Glomerular visceral epithelial cell (primary cell): ENCODE results near the gene ZNF799.
"Not testable (repeated sequence)": the region's sequence is repeated elsewhere in the genome, so short reads cannot be mapped to it uniquely, and the experiment has no call there.

ENCODE experiments used
- DNase-seq: peaks from one replicate; pipeline ENCODE4 v3.0.0-alpha.2; 2016; ENCODE audit errors: extremely low spot score

ZNF799 gene

DNA sequence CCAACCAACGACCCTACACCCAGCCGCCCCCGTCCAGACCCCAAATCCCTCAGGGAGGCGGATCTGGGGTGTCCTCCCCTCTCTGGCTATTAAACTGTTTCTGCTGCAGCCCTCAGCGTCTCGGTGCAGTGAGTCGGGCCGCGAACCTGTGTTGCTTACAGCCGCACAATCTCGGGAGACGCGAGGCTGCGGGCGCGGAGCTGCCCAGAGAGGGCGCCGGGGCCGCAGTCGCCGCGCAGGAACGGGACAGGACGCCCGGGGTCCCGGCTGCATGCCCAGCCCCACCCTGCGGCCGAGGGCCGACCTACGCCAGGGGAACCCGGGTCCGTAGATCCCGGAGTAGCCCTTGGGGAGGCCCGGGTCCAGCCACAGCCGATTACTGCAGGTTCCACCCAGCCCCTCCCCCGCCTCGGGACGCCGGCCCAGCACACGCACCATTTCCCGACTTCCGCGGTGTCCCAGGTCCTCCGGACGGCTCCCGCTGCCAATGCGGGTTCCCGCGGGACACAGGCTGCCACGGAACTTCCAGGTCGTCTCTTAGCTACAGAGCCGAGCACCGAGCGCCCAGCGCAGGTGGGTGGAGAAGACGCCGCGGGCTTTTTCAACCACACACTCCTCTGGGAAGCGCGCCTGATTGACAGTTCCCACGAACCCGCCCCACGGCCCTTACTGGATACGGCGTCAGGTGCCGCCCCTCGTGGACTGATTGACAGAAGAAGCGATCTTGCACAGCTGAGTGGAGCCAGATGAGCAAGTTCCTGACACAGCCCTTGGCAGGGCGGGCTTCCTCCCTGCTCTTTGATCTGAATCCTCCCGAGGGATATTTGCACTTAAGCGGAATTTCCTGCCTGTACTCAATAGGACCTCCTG lies at the start of gene ZNF799:
Gene ZNF799, minus strand, starts transcription at position 639 of the 870 bp plus-strand sequence. Its CDS starts 201 bp downstream, at position 438.
- peak; percentile 97 for DNase-seq

DNA sequence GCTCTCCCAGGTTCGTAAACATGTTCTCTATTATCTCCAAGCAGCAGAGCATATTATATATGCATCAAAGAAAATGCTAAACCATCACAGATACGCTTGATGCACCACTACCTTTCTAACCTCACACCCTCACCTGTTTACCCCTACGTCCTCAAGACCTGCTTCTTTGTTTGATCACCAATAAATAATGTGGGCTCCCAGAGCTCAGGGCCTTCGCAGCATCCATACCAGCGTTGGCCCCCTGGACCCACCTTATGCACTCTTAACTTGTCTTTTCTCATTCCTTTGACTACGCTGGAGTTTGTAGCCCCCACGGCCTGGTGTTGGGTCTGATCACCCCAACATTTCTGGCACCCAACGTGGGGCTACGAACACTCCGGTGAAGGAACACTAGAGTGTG lies 49.8 kb upstream of the ZNF799 start:
- no peak for DNase-seq

DNA sequence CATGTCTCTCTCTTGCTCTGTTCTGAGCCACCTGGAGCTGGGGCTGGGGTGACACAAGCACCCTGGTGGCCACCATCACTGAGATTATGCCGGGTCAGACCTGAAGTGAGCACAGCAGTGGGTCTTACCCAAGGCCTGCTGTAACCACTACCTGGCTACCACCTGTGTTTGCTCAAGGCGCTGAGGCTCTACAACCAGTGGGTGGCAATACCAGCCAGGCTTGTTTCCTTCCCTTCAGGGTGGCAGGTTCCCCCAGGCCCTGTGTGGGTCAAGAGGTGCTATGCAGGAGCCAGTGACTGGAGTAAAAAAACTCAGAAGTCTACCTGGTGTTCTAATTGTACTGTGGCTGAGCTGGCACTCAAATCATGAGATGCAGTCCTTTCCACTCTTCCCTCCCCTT lies 47.7 kb upstream of the ZNF799 start:
- no peak for DNase-seq

DNA sequence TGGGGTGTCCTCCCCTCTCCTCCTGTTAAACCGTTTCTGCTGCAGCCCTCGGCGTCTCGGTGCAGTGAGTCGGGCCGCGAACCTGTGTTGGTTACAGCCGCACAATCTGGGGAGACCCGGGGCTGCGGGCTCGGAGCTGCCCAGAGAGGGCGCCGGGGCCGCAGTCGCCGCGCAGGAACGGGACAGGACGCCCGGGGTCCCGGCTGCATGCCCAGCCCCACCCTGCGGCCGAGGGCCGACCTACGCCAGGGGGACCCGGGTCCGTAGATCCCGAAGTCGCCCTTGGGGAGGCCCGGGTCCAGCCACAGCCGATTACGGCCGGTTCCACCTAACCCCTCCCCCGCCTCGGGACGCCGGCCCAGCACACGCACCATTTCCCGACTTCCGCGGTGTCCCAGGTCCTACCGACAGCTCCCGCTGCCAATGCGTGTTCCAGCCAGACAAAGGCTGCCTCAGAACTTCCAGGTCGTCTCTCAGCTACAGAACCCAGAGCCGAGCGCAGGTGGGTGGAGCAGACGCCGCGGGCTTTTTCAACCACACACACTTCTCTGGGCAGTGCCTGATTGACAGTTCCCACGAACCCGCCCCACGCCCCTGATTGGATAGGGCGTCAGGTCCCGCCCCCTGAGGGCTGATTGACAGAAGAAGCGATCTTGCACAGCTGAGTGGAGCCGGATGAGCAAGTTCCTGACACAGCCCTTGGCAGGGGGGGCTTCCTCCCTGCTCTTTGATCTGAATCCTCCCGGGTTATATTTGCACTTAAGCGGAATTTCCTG lies 39.7 kb upstream of the ZNF799 start, which contains the start of gene ZNF443:
Gene ZNF443, minus strand, starts transcription at position 481 of the 776 bp plus-strand sequence. Its CDS starts 107 bp downstream, at position 374.
- peak; percentile 99 for DNase-seq

DNA sequence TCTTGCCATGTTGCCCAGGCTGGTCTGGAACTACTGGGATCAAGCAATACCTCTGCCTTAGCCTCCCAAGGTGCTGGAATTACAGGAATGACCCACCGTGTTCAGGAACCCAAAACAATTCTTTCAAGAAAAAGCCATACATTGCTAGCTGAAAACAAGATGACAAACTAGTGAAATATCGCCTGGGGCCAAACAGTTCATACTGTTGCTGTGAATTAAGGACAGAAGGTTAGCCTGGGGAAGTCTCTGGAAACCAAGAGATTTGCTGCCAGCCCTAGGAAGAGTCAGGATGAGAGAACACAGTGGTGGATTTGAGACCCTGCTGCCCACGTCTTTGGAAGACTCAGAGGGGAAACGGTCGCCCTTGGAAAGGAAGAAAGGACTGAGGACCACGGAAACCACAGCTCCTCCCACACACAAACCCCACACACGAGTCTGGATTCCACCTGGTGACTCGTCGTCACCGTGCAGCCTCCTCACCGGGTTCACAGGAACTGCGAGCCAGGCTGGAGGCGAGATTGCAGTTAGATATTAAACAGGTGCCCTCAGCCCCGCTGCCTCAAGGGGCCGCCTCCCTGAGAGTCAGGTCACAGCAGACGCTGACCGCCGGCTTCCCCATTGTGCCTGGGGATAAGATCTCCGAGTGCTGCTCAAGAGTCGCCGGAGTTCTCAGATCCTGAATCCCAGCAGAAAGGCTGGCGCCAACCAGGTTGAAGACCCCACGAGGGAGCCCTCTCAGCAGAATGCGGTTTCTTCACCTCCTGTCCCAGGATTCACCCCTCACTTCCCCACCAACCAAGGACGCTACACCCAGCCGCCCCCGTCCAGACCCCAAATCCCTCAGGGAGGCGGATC lies 38.8 kb upstream of the ZNF799 start:
- DNase-seq = peak; percentile 53

DNA sequence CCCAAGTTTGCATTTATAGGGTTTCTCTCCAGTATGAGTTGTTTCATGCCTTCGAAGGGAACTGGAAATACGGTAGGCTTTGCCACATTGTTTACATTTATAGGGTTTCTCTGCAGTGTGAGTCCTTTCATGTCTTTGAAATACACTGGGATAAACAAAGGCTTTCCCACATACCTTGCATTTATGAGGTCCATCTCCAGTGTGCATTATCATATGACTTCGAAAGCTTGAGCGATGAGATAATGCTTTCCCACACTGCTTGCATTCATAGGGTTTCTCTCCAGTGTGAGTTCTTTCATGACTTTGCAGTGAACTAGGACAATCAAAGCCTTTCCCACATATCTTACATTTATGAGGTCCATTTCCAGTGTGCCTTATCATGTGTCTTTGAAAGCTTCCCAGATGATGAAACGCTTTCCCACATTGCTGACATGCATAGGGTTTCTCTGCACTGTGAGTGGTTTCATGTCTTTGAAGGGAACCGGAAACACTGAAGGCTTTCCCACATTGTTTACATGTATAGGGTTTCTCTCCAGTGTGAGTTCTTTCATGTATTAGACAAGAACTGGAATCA lies 29.7 kb upstream of the ZNF799 start:
- DNase-seq = not testable (repeated sequence)

DNA sequence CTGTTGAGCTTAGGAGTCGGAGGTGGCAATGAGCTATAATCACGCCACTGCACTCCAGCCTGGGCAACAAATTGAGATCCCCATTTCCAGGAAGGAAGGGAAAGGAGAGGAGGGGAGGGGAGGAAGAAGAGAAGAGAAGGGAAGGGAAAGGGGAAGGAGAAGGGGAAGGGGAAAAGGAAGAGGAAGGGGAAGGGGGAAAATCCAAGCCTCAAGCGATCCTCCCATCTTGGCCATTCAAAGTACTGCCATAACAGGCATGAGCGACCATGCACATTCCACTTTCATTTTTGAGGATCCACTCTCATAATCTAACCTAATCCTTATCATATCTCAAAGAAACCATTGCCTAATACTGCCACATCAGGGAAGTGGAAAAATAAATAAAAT lies 24.8 kb upstream of the ZNF799 start:
- DNase-seq = no peak

DNA sequence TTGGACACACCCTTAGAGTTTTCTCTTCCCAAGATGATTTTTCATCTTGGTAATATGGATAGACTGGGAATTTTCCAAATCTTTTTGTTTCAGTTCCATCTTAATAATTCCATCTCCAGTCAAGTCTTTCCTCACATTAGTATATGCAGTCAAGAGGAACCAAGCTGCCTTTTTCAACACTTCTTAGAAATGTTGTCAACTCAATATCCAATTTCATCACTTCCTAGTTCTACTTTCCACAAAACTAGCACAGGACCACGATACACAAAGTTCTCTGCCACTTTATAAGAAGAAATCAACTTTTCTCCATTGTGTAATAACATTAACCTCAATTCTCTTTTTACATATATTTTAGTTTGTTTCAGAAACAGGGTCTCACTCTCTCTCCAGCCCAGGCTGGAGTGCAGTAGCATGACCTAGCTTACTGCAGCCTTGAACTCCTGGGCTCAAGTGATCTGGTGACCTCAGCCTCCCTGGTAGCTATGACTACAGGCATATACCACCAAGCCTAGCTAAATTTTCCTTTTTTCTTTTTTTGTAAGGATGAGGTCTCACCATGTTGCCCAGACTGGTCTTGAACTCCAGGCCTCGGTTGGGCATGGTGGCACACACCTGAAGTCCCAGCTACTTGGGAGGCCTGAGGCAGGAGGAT lies 24.3 kb upstream of the ZNF799 start:
- no peak for DNase-seq

DNA sequence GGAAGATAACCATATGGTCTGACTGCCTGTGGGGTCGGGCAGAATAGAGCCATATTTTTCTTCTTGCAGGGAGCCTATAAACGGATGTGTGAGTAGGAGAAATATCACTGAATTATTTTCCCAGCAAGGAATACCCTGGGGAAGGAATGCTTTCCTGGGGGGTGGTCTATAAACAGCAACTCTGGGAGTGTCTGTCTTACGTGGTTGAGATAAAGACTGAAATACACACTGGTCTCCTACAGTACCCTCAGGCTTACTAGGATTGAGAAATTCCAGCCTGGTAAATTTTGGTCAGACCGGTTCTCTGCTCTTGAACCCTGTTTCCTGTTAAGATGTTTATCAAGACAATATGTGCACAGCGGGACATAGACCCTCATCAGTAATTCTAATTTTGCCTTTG lies 16.2 kb upstream of the ZNF799 start:
- not testable (repeated sequence) for DNase-seq

DNA sequence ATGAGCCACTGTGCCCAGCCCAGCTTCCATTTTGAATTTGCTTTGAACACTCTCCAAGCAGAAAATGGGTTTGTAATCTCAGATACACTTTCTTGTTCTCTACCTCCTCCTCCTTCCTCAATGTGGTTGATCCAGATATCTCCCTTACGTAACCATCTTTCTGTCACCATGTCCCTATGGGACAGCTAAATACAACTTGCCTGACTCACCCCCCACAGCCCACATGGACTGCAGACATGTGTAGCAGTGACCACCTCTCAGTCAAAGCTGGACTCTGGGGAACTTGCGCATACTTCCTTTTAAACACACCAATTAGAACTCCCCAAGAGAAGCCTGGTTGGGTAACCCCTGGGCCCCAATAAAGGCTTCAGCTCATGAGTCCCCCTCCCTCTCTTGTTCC lies 10.8 kb upstream of the ZNF799 start:
- DNase-seq = no peak

DNA sequence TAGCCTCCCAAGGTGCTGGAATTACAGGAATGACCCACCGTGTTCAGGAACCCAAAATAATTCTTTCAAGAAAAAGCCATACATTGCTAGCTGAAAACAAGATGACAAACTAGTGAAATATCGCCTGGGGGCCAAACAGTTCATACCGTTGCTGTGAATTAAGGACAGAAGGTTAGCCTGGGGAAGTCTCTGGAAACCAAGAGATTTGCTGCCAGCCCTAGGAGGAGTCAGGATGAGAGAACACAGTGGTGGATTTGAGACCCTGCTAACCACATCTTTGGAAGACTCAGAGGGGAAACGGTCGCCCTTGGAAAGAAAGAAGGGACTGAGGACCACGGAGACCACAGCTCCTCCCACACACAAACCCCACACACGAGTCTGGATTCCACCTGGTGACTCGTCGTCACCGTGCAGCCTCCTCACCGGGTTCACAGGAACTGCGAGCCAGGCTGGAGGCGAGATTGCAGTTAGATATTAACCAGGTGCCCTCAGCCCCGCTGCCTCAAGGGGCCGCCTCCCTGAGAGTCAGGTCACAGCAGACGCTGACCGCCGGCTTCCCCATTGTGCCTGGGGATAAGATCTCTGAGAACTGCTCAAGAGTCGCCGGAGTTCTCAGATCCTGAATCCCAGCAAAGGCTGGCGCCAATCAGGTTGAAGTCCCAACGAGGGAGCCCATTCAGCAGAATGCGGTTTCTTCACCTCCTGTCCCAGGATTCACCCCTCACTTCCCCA lies 1.0 kb downstream of the ZNF799 start:
- DNase-seq = peak; percentile 59

DNA sequence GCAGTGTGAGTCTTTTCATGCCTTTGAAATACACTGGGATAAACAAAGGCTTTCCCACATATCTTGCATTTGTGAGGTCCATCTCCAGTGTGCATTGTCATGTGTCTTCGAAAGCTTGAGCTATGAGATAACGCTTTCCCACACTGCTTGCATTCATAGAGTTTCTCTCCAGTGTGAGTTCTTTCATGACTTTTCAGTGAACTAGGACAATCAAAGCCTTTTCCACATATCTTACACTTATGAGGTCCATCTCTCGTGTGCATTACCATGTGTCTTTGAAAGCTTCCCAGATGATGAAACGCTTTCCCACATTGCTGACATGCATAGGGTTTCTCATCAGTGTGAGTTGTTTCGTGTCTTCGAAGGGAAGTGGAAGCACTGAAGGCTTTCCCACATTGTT lies 9.9 kb downstream of the ZNF799 start:
- DNase-seq = not testable (repeated sequence)

DNA sequence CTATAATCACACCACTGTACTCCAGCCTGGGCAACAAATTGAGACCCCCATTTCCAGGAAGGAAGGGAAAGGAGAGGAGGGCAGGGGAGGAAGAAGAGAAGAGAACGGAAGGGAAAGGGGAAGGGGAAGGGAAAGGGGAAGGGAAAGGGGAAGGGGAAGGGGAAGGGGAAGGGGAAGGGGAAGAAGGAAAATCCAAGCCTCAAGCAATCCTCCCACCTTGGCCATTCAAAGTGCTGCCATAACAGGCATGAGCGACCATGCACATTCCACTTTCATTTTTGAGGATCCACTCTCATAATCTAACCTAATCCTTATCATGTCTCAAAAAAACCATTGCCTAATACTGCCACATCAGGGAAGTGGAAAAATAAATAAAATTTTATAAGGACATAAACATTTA lies 14.7 kb downstream of the ZNF799 start:
- not testable (repeated sequence) for DNase-seq

DNA sequence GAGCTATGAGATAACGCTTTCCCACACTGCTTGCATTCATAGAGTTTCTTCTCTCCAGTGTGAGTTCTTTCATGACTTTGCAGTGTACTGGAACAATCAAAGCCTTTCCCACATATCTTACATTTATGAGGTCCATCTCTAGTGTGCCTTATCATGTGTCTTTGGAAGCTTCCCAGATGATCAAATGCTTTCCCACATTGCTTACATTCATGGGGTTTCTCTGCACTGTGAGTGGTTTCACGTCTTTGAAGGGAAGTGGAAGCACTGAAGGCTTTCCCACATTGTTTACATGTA lies 20.7 kb downstream of the ZNF799 start:
- DNase-seq = no peak

DNA sequence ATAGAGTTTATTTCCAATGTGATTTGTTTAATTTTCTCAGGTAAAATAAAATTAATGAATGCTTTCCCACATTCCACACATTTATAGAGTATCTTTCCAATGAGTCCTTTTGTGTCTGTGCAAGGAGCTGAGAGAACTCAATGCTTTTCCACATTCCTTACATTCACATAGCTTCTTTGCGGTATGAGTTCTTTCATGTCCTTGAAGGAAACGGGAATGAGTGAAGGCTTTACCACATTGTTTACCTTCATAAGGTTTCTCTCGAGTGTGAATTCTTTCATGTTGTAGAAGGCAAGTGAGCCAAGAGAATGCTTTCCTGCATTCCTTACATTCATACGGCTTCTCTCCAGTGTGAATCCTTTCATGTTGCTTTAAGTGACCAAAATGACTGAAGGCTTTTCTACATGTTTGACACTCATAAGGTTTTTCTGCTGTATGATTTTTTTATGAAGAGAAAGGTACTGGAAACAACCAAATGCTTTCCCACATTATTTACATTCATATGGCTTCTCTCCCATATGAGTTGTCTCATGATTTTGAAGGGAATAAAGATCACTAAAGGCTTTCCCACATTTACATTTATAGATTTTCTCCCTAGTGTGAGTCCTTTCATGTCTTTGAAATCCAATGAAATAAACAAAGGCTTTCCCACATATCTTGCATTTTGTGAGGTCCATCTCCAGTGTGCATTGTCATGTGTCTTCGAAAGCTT lies 21.2 kb downstream of the ZNF799 start:
- DNase-seq = no peak

DNA sequence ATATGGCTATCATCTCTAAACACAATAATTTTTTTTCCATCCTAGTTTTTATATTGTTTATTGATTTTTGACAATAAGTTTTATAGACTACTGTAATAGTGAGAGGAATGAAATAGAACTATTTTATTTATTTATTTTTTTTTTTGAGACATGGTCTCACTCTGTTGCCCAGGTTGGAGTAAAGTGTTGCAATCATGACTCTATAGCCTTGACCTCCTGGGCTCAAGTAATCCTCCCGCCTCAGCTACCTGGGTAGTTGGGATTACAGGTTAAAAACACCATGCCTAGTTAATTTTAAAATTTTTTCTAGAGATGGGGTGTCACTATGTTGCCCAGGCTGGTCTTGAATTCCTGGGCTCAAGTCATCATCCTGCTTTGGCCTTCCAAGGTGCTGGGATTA lies 27.0 kb downstream of the ZNF799 start:
- DNase-seq = no peak

DNA sequence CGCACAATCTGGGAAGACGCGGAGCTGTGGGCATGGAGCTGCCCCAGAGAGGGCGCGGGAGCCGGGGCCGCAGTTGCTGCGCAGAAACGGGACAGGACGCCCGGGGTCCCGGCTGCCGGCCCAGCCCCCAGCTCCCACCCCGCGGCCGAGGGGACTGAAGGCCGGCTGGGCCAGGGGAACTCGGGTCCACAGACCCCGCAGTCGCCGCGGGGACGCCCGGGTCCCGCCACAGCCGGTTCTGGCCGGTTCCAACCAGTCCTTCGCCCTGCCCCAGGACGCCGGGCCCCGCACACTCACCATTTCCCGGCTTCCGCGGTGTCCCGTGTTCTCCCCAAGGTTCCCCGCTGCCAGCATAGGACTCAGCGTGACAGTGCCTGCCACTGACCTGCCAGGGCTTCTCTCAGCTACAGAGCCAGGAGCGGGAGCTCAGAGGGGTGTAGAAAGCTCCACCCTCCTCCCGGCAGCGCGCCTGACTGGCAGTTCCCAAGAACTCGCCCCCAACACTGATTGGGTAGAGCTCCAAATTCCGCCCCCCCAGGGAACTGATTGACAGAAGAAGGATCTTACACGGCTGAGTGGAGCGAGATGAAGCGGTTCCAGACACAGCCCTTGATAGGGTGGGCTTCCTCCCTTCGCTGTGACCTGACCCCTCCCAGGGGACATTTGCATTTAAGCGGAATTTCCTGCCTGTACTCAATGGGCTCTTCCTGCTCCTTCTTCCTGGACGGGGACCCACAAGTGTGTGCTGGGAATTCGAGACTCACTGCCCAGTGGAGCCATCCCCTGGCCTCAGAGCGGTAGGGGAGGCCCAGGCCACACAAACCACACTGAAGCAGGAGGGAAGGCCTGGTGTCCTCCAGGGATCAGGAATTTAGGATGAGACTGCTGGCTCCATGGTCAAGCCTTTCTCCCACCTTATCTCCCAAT lies 35.6 kb downstream of the ZNF799 start, which contains the start of gene ZNF442:
Gene ZNF442, minus strand, starts transcription at position 448 of the 927 bp plus-strand sequence. CDS start 2,052 bp downstream, outside the sequence.
- peak; percentile 93 for DNase-seq

DNA sequence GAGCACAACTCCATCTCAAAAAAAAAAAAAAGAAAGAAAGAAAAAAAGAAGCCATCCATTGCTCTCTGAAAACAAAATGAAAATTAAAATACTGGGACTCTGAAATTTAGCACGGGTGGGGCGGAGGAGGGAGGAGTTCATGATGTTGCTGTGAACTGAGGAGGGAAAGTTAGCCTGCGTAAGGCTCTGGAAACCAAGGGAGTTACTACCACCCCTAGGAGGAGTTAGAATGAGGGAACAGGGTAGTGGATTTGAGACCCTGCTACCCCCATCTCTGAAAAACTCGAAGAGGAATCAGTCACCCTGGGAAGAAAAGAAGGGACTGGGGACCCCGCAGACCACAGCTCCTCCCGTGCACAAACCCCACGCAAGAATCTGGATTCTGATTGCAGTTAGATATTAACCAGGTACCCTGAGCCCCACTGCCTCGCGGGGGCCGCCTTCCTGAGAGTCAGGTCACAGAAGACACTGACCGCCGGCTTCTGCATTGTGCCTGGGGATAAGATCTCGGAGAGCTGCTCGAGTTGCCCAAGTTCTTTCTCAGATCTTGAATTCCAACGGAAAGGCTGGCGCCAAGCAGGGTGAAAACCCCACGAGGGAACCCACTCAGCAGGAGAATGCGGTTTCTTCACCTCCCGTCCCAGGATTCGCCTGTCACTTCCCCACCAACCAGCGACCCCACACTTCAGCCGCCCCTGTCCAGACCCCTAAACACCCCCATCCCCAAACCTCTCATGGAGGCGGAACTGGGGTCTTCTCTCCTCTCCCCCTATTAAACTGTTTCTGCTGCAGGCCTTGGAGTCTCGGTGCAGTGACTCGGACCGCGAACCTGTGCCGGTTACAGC lies 36.5 kb downstream of the ZNF799 start:
- peak; percentile 15 for DNase-seq
